HG02973 (cell line): ENCODE results near the gene TCAF1.
"Not testable (repeated sequence)": the region's sequence is repeated elsewhere in the genome, so short reads cannot be mapped to it uniquely, and the experiment has no call there.

Source experiments
- ATAC-seq: cut with Tn5 transposase; IDR thresholded peaks from one replicate; pipeline ENCODE4 v1.9.1; 2021; ENCODE audit warnings: moderate library complexity; ENCODE audit not compliant: unreplicated experiment

Gene TCAF1

DNA sequence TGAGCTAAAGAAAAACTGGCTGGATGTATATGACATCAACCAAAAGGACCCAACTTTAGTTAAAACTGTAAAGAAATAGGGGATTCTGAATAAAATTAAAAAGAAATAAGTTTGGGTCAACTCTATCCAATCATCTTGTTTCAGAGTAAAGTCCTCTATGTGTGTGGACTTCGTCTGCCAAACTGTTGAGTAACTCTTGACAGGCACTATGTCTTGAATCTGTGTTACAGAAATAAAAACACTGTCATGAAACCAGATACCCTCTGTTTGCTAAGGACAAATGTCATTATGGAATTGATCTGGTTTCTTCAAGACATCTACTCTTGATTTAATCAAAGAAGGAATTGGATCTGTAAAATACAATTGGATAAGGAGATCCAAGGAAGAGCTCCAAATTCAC lies 46.5 kb downstream of the TCAF1 start:
- not testable (repeated sequence) for ATAC-seq

DNA sequence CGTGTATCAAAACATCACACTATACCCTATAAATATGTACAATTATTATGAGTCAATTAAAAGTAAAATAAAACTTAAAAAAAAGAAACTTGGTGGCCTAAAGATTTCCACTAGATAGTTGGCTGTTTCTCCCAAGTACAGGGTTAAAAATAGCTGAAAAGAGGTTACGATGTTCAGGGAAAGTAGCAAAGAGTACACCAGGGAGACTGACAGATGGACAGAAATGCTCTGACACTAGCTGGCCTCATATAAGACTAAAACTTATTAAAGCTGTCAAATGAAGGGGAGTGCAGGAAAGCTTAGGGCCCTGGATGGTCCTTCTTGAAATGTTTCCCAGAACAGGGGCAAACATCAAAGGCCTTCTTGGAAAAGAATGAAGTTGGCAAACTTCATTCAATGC lies 51.3 kb downstream of the TCAF1 start:
- ATAC-seq = no peak

DNA sequence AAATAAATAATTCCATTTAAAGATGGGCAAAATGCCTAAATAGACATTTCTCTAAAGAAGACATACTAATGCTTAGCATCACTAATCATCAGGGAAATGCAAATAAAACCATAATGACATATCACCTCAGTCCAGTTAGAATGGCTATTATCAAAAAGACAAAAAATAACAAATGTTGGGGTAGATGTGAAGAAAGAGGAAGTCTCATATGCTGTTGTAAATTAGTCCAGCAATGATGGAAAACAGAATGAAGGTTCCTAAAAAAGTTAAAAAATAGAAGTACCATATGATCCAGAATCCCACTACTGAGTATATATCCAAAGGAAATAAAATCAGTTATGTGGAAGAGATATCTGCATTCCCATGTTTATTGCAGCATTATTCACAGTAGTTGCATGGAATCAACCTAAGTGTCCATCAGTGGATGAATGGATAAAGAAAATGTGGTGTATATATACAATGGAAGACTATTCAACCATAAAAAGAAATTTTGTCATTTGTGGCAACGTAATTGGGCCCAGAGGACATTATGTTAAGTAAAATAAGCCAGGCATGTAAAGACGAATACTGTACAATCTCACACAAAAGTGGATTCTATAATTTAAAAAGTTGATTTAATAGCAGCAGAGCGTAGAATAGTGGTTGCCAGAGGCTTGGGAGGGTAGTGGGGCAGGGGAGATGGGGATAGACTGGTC lies 52.0 kb downstream of the TCAF1 start:
- ATAC-seq = no peak

DNA sequence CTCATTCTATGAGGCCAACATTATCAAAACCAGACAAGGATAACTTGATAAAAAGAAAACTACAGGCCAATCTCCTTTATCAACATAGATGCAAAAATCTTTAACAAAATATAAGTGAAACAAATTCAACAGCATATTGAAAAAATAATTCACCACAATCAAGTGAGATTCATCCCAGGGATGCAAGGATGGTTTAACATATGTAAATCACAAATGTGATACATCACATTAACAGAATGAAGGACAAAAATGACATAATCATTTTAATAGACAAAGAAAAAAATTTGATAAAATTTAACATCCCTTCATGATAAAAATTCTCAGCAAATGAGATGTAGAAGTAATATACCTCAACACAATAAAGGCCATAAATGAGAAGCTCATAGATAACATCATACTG lies 53.8 kb downstream of the TCAF1 start:
- ATAC-seq = no peak

GRCh38 chr7:143846692-143847091 lies 55.3 kb downstream of the TCAF1 start:
- no peak for ATAC-seq

DNA sequence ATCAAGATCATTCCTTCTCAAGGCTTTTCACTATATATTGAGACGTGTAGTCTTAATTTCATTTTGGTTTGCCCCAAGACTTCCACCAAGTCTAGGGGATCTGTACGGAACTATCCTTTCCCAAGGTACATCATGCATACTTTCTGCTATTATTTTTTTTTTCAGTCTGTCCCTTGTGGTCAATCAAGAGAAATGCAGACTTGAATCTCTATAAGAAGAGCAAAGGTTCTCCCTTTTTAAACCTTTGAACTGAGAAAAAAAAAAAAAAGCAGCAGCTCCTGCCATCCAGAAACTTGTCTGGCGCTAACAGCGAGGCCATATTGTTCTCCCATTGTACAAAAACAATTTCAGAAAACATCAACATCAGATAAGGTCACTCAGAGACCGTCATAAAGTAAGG lies 60.3 kb downstream of the TCAF1 start:
- not testable (repeated sequence) for ATAC-seq

- not testable (repeated sequence) for ATAC-seq
Measured at GRCh38 chr7:143840062-143840461, 61.9 kb downstream of the TCAF1 start.

DNA sequence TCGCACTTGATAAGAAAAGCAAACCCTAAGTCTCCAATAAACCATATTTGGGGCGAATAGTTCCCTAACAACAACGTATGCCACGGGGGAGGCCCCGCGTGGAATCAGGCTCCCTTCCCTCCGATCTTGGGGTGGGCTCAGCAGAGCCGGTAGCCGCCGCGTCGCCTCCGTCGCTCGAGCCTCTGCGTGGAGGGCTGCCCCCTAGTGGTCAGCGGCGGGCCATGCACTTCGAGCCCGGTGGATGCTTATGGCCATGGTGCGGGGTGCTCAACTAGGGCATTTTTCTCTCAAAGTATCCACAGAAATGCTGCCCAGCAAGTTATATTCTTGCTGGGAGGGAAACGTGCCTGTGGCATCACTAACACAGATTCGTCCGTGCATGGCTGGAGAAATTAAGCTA lies 64.8 kb downstream of the TCAF1 start:
- ATAC-seq = peak; percentile 63

- peak; percentile 78 for ATAC-seq
Measured at GRCh38 chr7:143836622-143837021, 65.4 kb downstream of the TCAF1 start.

- ATAC-seq = peak; percentile 31
Measured at GRCh38 chr7:143836088-143836487, 65.9 kb downstream of the TCAF1 start.

GRCh38 chr7:143826578-143826977 lies 75.4 kb downstream of the TCAF1 start:
- ATAC-seq = not testable (repeated sequence)

DNA sequence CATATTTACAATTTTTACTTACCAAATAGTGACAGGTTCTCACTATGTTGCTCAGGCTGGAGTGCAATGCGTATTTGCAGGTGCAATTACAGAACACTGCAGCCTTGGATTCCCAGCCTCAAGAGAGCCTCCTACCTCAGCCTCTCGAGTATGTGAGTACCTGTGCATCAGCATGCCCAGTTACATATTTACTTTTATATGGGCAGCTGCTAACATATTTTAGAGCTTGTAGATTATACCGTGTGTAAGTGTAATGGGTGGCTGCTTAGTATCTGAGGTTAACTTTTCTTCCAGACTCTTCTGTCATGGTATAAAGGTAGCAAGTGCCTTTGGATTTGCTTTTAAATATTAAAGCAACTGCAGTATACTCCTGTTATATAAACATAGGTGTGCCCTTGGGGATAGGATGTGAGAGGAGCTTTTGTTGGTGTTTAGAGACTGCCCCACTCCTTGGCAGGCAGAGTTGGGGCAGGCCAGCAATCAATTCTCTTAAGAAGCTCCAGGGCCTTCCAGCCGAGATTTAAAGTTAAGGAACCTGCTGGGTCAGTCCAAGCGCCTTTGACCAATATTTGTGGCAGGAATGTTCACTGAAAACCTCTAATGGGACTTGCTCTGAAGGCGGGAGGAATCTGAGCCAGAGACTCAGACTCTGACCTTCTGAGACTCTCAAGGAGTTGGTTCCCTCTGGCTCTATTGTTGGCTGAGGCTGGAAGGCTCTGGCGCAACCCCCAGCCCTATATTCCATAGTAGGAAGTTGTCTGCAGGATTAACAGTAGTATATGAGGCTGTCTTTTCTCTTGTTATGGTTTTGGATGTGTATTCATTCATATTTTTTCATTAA lies 77.5 kb downstream of the TCAF1 start:
- not testable (repeated sequence) for ATAC-seq

- ATAC-seq = not testable (repeated sequence)
Measured at GRCh38 chr7:143823634-143824294, 78.2 kb downstream of the TCAF1 start.

DNA sequence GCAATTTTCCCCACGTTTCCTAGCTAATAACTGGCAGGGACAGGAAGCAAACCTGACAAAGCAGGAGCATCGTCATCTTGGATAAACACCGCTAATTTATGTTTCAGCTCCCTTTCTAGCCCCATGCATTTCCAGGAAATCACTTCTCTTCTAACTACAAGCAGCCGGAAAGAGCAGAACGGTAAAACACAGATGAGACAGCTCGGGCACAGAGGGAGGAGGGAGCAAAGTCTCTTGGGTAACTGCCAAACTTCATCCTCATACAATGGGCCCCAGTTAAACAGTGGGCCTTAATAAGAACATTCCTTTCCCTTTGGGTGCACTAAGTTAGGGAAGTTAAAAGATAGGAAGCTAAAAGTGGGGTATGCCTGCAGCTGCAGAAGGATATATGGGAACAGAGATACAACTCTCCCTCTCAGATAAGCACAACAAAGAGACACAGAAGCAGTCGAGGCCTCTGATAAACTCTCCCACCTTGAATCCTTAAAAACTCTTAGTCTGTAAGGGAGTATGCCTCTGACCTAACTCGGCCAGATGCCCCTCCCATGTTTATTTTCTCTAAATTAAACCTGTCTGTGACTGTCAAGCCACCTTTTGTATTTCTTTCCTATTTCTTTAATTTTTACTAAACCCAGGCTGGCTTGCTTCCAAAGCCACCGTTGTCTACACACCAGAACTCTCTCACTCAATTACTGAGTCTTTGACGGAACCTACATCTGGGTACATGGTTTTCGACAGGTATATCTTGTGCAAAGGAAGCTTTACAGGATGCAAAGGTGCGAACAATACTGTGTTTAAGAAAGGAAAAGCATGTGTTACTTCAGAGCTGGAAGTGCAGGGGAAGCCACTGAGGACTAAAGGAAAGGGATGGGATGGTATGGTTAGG lies 80.3 kb downstream of the TCAF1 start:
- ATAC-seq = not testable (repeated sequence)

GRCh38 chr7:143817873-143818272 lies 84.1 kb downstream of the TCAF1 start:
- peak; percentile 72 for ATAC-seq

DNA sequence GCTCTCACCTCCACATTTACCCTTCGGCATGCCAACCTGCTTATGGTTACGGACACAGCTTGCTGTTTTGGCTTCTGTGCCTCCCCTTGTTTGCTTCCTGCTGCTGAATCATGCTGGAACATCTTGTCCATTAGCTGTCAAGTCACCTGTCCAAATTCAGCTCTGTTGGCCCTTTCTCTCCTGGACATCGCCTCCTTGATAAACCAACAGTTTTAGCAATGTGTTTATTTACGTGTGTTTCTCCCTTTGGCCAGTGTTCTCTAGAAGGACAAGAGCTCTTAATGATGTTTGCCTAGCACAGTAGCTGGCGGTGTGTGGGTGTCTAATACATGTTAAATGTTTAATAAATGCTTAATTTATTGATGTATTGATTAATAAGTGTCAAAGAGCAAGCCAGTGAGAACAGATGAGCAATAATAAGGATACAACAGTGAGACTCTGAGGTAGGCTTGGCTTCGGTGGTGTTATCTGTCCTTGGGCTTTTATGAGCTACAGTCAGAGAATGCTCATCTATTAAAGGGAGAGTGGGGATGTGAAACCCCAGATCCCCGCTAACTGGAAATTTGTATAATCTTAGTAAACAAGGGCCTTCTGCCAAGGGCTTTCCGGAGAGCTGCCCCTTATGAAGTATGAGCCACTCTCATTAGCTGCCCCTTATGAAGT lies 85.4 kb downstream of the TCAF1 start:
- not testable (repeated sequence) for ATAC-seq

GRCh38 chr7:143810639-143811038 lies 91.3 kb downstream of the TCAF1 start:
- ATAC-seq = not testable (repeated sequence)

DNA sequence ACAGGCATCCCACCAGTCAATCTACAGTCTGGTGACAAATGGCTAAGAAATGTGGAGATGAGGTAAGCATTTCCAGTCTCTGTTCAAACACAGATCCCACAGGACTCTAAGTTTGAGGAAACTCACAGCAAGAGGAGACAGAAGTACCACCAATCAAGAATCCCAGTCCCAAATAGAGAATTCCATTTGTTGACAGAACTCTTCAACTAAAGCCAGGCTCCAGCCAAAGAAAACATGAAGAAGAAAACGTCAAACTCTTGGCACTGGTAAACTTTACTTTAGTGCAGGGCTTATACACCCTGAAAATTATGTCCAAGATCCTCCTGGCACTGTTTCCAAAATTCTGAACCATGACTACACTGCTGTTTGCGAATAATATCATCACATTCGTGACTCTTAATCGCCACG lies 95.3 kb downstream of the TCAF1 start:
- ATAC-seq = not testable (repeated sequence)
